CD4-positive, CD25-positive, alpha-beta regulatory T cell (primary cell): ENCODE measurements around the gene FAM47C. TPM values are rescaled to one million over a fixed set of nuclear protein-coding genes. Genes with fewer than 3 reads are reported as not detected.
"Not testable (repeated sequence)": the region's sequence is repeated elsewhere in the genome, so short reads cannot be mapped to it uniquely, and the experiment has no call there.

Source experiments
- ATAC-seq, 2 donors: fragments of 150-1000 bp; cut with Tn5 transposase; one replicate each; pipeline ENCODE4 v1.10.0; 2021; ENCODE audit warnings: low read depth in 2 of 2, moderate number of reproducible peaks in 2 of 2, moderate library complexity in 1 of 2
- DNase-seq, 3 donors: peaks; one replicate each; pipeline versions ENCODE4 v3.0.0 to v3.0.0-alpha.2; 2012 to 2022; ENCODE audit warnings: mixed read lengths in 1 of 3
- H3K27ac ChIP-seq: one replicate; pipeline ENCODE4 v1.7.0; 2013; ENCODE audit warnings: mild to moderate bottlenecking, low read length; ENCODE audit not compliant: insufficient read depth, poor library complexity, severe bottlenecking
- H3K27me3 ChIP-seq: one replicate; pipeline ENCODE4 v1.7.0; 2013; ENCODE audit warnings: low read length; ENCODE audit not compliant: control insufficient read depth, insufficient read depth
- H3K36me3 ChIP-seq: one replicate; pipeline ENCODE4 v1.7.0; 2013; ENCODE audit warnings: mild to moderate bottlenecking, low read length, moderate library complexity; ENCODE audit not compliant: control insufficient read depth, insufficient read depth
- H3K4me1 ChIP-seq: 2 replicates; pipeline ENCODE4 v1.7.0; 2013; ENCODE audit warnings: mild to moderate bottlenecking, low read length; ENCODE audit not compliant: insufficient read depth, control insufficient read depth, poor library complexity, severe bottlenecking
- H3K4me3 ChIP-seq: one replicate; pipeline ENCODE4 v1.7.0; 2013; ENCODE audit warnings: low read depth, mild to moderate bottlenecking, low read length, moderate library complexity
- H3K9me3 ChIP-seq, 2 experiments: 1 replicate in 1 of 2; 2 replicates in 1 of 2; pipeline ENCODE4 v1.7.0; 2013; ENCODE audit warnings: low read length in 2 of 2, mild to moderate bottlenecking in 1 of 2, moderate library complexity in 1 of 2; ENCODE audit not compliant: control insufficient read depth in 2 of 2
- H3K27ac Mint-ChIP-seq, 3 donors: one replicate each; pipeline ENCODE4 v1.8.0; 2020 to 2022; ENCODE audit warnings: mild to moderate bottlenecking in 3 of 3, mixed read lengths in 3 of 3, moderate library complexity in 2 of 3
- H3K27me3 Mint-ChIP-seq: one replicate; pipeline ENCODE4 v1.8.0; 2022; ENCODE audit warnings: mild to moderate bottlenecking, mixed read lengths
- H3K36me3 Mint-ChIP-seq: one replicate; pipeline ENCODE4 v1.8.0; 2020; ENCODE audit warnings: mixed read lengths
- H3K4me1 Mint-ChIP-seq, 4 donors: one replicate each; pipeline ENCODE4 v1.8.0; 2020 to 2022; ENCODE audit warnings: mixed read lengths in 4 of 4, mild to moderate bottlenecking in 1 of 4
- H3K4me3 Mint-ChIP-seq, 4 donors: one replicate each; pipeline ENCODE4 v1.8.0; 2020 to 2022; ENCODE audit warnings: mild to moderate bottlenecking in 4 of 4, mixed read lengths in 4 of 4, moderate library complexity in 3 of 4
- H3K9me3 Mint-ChIP-seq, 7 donors: one replicate each; pipeline ENCODE4 v1.8.0; 2020 to 2022; ENCODE audit warnings: mixed read lengths in 7 of 7, mild to moderate bottlenecking in 3 of 7, moderate library complexity in 2 of 7
- polyA plus RNA-seq, 4 donors: library from polyadenylated mRNA; unstranded; fragments of 300-500 nt; fragmentation: Illumina TruSeq; gene quantifications; one replicate each; pipeline ENCODE4 v1.2.3, GENCODE V29; 2021
- total RNA-seq: library from RNA; stranded (reverse); gene quantifications from one replicate; pipeline ENCODE4 v1.2.3, GENCODE V29; 2022

The FAM47C gene
- total RNA-seq (not detected), polyA plus RNA-seq (not detected)

GRCh38 chrX:37008182-37008581 is at the start of gene FAM47C:
TSS of gene FAM47C (plus strand) at chrX:37008366. CDS start at chrX:37008411, 45 bp downstream.
- DNase-seq, H3K27ac Mint-ChIP-seq, H3K4me1 Mint-ChIP-seq, ATAC-seq, H3K36me3 ChIP-seq, H3K4me3 Mint-ChIP-seq, H3K4me3 ChIP-seq, H3K4me1 ChIP-seq, H3K27me3 Mint-ChIP-seq, H3K9me3 ChIP-seq, H3K9me3 Mint-ChIP-seq, H3K27ac ChIP-seq, H3K27me3 ChIP-seq, H3K36me3 Mint-ChIP-seq: not testable (repeated sequence)

- Histone ChIP-seq H3K27me3 (peaks cover under 1% of the 10 kb centered on the region), H3K4me1 (no peaks in the 10 kb centered on the region), H3K27ac (no peak overlapping the region), H3K4me3 (no peak overlapping the region), H3K9me3 (no peaks in the 10 kb centered on the region), H3K36me3 (no peaks in the 10 kb centered on the region)
- H3K4me1 Mint-ChIP-seq = no peaks in the 10 kb centered on the region
- DNase-seq (no peak), ATAC-seq (no peak)
- H3K9me3 Mint-ChIP-seq = peaks cover 0 to 5% (median 0%) of the 10 kb centered on the region in 7 donors
- peaks cover 6% of the 10 kb centered on the region for H3K27me3 Mint-ChIP-seq
- H3K36me3 Mint-ChIP-seq = no peaks in the 10 kb centered on the region
- no peak overlapping the region for H3K4me3 Mint-ChIP-seq
- no peak overlapping the region for H3K27ac Mint-ChIP-seq
Observed at GRCh38 chrX:36961590-36961989, 46.6 kb upstream of the FAM47C start.

- no peaks in the 10 kb centered on the region for H3K9me3 ChIP-seq
- no peaks in the 10 kb centered on the region for H3K36me3 ChIP-seq
- Mint-ChIP-seq H3K4me3 (no peak overlapping the region), H3K27me3 (peaks cover 5% of the 10 kb centered on the region), H3K9me3 (peaks cover 0 to 4% (median 0%) of the 10 kb centered on the region in 7 donors), H3K27ac (no peak overlapping the region), H3K36me3 (no peaks in the 10 kb centered on the region), H3K4me1 (no peaks in the 10 kb centered on the region)
- H3K27me3 ChIP-seq = no peaks in the 10 kb centered on the region
- DNase-seq = no peak
- no peak overlapping the region for H3K27ac ChIP-seq
- H3K4me1 ChIP-seq = no peaks in the 10 kb centered on the region
- H3K4me3 ChIP-seq = no peak overlapping the region
- no peak for ATAC-seq
Observed at GRCh38 chrX:36963069-36963808, 44.9 kb upstream of the FAM47C start.

GRCh38 chrX:36963852-36964251 is 44.3 kb upstream of the FAM47C start:
- Histone ChIP-seq H3K4me3 (no peak overlapping the region), H3K36me3 (no peaks in the 10 kb centered on the region), H3K27ac (no peak overlapping the region), H3K27me3 (no peaks in the 10 kb centered on the region), H3K9me3 (no peaks in the 10 kb centered on the region), H3K4me1 (no peaks in the 10 kb centered on the region)
- no peak overlapping the region for H3K27ac Mint-ChIP-seq
- ATAC-seq = no peak
- DNase-seq = no peak
- H3K4me3 Mint-ChIP-seq = no peak overlapping the region
- H3K27me3 Mint-ChIP-seq = no peaks in the 10 kb centered on the region
- H3K4me1 Mint-ChIP-seq = no peaks in the 10 kb centered on the region
- no peaks in the 10 kb centered on the region for H3K36me3 Mint-ChIP-seq
- peaks cover 0 to 3% (median 0%) of the 10 kb centered on the region in 7 donors for H3K9me3 Mint-ChIP-seq

- H3K4me3 ChIP-seq = no peak overlapping the region
- no peaks in the 10 kb centered on the region for H3K27me3 Mint-ChIP-seq
- H3K27ac ChIP-seq = no peak overlapping the region
- no peak overlapping the region for H3K4me3 Mint-ChIP-seq
- DNase-seq = no peak
- H3K27ac Mint-ChIP-seq = no peak overlapping the region
- no peaks in the 10 kb centered on the region for H3K4me1 Mint-ChIP-seq
- H3K27me3 ChIP-seq = no peaks in the 10 kb centered on the region
- H3K36me3 Mint-ChIP-seq = no peaks in the 10 kb centered on the region
- no peaks in the 10 kb centered on the region for H3K36me3 ChIP-seq
- no peaks in the 10 kb centered on the region for H3K9me3 ChIP-seq
- no peaks in the 10 kb centered on the region for H3K4me1 ChIP-seq
- H3K9me3 Mint-ChIP-seq = peaks cover 0 to 4% (median 0%) of the 10 kb centered on the region in 7 donors
- ATAC-seq = no peak
Observed at GRCh38 chrX:36973575-36973974, 34.6 kb upstream of the FAM47C start.

GRCh38 chrX:36974911-36975310 is 33.3 kb upstream of the FAM47C start:
- DNase-seq (no peak), ATAC-seq (no peak)
- Histone ChIP-seq H3K27me3 (no peaks in the 10 kb centered on the region), H3K4me1 (no peaks in the 10 kb centered on the region), H3K27ac (no peak overlapping the region), H3K36me3 (no peaks in the 10 kb centered on the region), H3K4me3 (no peak overlapping the region), H3K9me3 (no peaks in the 10 kb centered on the region)
- Mint-ChIP-seq H3K4me1 (no peaks in the 10 kb centered on the region), H3K27ac (no peak overlapping the region), H3K36me3 (no peaks in the 10 kb centered on the region), H3K4me3 (peak overlapping the region in 1 of 4 donors; percentile 33), H3K9me3 (peaks cover 0 to 4% (median 0%) of the 10 kb centered on the region in 7 donors), H3K27me3 (no peaks in the 10 kb centered on the region)

- Histone ChIP-seq H3K4me1 (no peaks in the 10 kb centered on the region), H3K27ac (no peak overlapping the region), H3K27me3 (no peaks in the 10 kb centered on the region), H3K4me3 (no peak overlapping the region), H3K36me3 (no peaks in the 10 kb centered on the region), H3K9me3 (no peaks in the 10 kb centered on the region)
- peaks cover 0 to 4% (median 0%) of the 10 kb centered on the region in 7 donors for H3K9me3 Mint-ChIP-seq
- ATAC-seq (no peak), DNase-seq (no peak)
- H3K4me3 Mint-ChIP-seq = no peak overlapping the region
- H3K27me3 Mint-ChIP-seq = no peaks in the 10 kb centered on the region
- no peaks in the 10 kb centered on the region for H3K4me1 Mint-ChIP-seq
- no peak overlapping the region for H3K27ac Mint-ChIP-seq
- no peaks in the 10 kb centered on the region for H3K36me3 Mint-ChIP-seq
Observed at GRCh38 chrX:36978886-36979285, 29.3 kb upstream of the FAM47C start.

GRCh38 chrX:36983831-36984230 is 24.3 kb upstream of the FAM47C start:
- no peaks in the 10 kb centered on the region for H3K36me3 ChIP-seq
- H3K4me3 Mint-ChIP-seq = no peak overlapping the region
- no peak overlapping the region for H3K27ac Mint-ChIP-seq
- no peaks in the 10 kb centered on the region for H3K4me1 ChIP-seq
- no peaks in the 10 kb centered on the region for H3K9me3 ChIP-seq
- no peak overlapping the region for H3K27ac ChIP-seq
- peaks cover 0 to 3% (median 0%) of the 10 kb centered on the region in 7 donors for H3K9me3 Mint-ChIP-seq
- peaks cover 0 to 2% (median 0%) of the 10 kb centered on the region in 4 donors for H3K4me1 Mint-ChIP-seq
- no peaks in the 10 kb centered on the region for H3K27me3 ChIP-seq
- DNase-seq (no peak), ATAC-seq (no peak)
- H3K4me3 ChIP-seq = no peak overlapping the region
- H3K36me3 Mint-ChIP-seq = no peaks in the 10 kb centered on the region
- H3K27me3 Mint-ChIP-seq = no peaks in the 10 kb centered on the region
